ENCODE results near the gene CAPZA2.
"Not testable (repeated sequence)": the region's sequence is repeated elsewhere in the genome, so short reads cannot be mapped to it uniquely, and the experiment has no call there.

Gene CAPZA2

GRCh38 chr7:116932566-116932965 is 70.2 kb downstream of the CAPZA2 start:
- no peak for TF ChIP-seq CTCF (IDR thresholded peaks at IDR 0.05)
- no peak for TF ChIP-seq ZFX (IDR thresholded peaks at IDR 0.05; ENCODE audit: borderline replicate concordance)
- no peak overlapping the region for H3K27ac ChIP-seq

- TF ChIP-seq CTCF (IDR thresholded peaks at IDR 0.05): no peak
- no peak for TF ChIP-seq ZFX (IDR thresholded peaks at IDR 0.05; ENCODE audit: borderline replicate concordance)
- no peak overlapping the region for H3K27ac ChIP-seq
These were observed 71.1 kb downstream of the CAPZA2 start for GRCh38 chr7:116933465-116933864.

- TF ChIP-seq CTCF (IDR thresholded peaks at IDR 0.05) (no peak), ZFX (IDR thresholded peaks at IDR 0.05; ENCODE audit: borderline replicate concordance) (no peak)
- H3K27ac ChIP-seq: no peak overlapping the region
These were observed 72.2 kb downstream of the CAPZA2 start for GRCh38 chr7:116934580-116934979.

DNA sequence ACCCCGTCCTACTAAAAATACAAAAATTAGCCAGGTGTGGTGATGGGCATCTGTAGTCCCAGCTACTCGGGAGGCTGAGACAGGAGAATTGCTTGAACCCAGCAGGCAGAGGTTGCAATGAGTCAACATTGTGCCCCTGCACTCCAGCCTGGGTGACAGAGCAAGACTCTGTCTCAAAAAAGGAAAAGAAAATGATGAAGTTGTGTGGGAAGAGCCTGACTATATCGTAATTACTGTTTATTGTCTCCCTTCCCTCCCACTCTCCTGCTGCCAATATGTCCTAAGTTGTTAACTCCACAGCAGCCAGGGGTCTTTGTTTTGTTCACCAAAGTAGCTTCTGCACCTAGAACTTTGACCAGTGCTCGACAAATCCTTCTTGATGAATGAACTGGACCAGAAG is 74.5 kb downstream of the CAPZA2 start:
- H3K27ac ChIP-seq: not testable (repeated sequence)

- TF ChIP-seq CTCF (IDR thresholded peaks at IDR 0.05) (no peak), ZFX (IDR thresholded peaks at IDR 0.05; ENCODE audit: borderline replicate concordance) (no peak)
- no peak overlapping the region for H3K27ac ChIP-seq
These were observed 76.3 kb downstream of the CAPZA2 start for GRCh38 chr7:116938678-116939077.

DNA sequence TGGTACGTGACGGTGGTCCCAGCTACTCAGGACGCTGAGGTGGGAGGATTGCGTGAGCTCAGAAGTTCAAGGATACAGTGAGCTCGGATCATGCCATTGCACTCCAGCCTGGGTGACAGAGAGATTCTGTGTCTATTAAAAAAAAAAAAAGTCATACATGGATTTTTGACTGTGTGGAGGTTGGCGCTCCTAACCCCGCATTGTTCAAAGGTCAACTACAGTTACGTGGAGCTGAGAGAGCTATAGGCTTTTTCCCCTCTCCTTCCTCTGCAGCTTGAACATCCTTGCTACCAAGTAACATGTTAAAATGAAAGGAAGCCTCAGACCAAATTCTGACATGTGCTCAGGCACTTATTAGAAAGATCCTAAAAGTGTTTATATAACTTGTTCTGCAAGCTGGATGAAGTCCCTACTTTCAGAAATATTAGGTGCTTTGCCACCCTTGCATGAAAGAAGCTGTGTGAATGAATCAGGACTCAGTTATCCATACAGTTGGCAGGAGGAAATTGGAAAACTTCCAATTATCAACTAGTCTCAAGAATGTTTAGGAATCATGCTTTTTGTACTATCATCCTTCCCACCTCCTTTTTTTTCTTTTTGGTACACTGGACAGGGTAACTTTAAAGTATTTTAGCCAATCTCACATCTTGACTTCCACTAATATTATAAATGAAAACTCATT is 78.4 kb downstream of the CAPZA2 start:
- TF ChIP-seq ZFX (IDR thresholded peaks at IDR 0.05; ENCODE audit: borderline replicate concordance): no peak
- TF ChIP-seq CTCF (IDR thresholded peaks at IDR 0.05): no peak
- no peak overlapping the region for H3K27ac ChIP-seq

DNA sequence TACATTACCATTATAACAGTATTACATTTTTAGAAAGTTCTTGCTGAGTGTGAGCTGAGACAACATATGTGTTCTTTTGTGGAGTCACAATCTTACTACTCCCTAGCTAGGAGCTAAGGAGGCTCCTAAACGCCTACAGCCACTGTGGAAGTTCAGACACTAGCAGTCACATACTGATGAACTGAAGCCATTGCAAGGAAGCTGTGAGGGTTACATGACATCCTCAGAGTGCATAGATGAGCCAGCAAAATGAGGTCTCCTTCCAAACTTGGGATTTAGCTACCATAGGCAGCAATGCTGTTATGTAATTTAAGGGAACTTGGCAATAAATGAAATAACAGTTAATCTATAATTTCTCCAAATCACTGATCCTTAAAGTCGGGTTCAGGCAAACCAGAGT is 80.1 kb downstream of the CAPZA2 start:
- TF ChIP-seq CTCF (IDR thresholded peaks at IDR 0.05) (no peak), ZFX (IDR thresholded peaks at IDR 0.05; ENCODE audit: borderline replicate concordance) (no peak)
- H3K27ac ChIP-seq: no peak overlapping the region

- no peak for TF ChIP-seq CTCF (IDR thresholded peaks at IDR 0.05)
- TF ChIP-seq ZFX (IDR thresholded peaks at IDR 0.05; ENCODE audit: borderline replicate concordance): no peak
- no peak overlapping the region for H3K27ac ChIP-seq
These were observed 86.5 kb downstream of the CAPZA2 start for GRCh38 chr7:116948934-116949333.

Measured in 22Rv1 (cell line).